SU-DHL-6 (cell line): ENCODE data around the gene NKAPL.

Source experiments
- H2AFZ ChIP-seq: fragments of 200-600 bp; sonication (generic); 2 replicates; pipeline ENCODE4 v1.6.1; 2014; ENCODE audit warnings: low read depth, mild to moderate bottlenecking, moderate library complexity, mixed read lengths, antibody characterized with exemption, low read length; ENCODE audit not compliant: severe bottlenecking
- H3F3A ChIP-seq: fragments of 200-600 bp; shearing (Covaris generic); 2 replicates; pipeline ENCODE4 v1.6.0; 2016; ENCODE audit warnings: antibody characterized with exemption, mild to moderate bottlenecking; ENCODE audit not compliant: insufficient read depth
- H3K27ac ChIP-seq: fragments of 200-600 bp; sonication (generic); 2 replicates; pipeline ENCODE4 v1.5.1; 2016; ENCODE audit warnings: low read depth, mild to moderate bottlenecking, low read length, moderate library complexity, mixed read lengths
- H3K27me3 ChIP-seq: fragments of 200-600 bp; sonication (generic), shearing (Covaris generic); 2 replicates; pipeline ENCODE4 v1.6.0; 2014; ENCODE audit warnings: mild to moderate bottlenecking, low read length
- H3K36me3 ChIP-seq: fragments of 200-600 bp; sonication (generic); 2 replicates; pipeline ENCODE4 v1.6.1; 2014; ENCODE audit warnings: mild to moderate bottlenecking, low read length, mixed read lengths
- H3K4me2 ChIP-seq: fragments of 300-600, 200-600 bp; shearing (Covaris generic), sonication (generic); 2 replicates; pipeline ENCODE4 v1.6.0; 2014; ENCODE audit warnings: low read length, low read depth, mild to moderate bottlenecking; ENCODE audit not compliant: poor library complexity, severe bottlenecking
- H3K4me3 ChIP-seq: fragments of 200-600 bp; sonication (generic); 2 replicates; pipeline ENCODE4 v1.5.1; 2014; ENCODE audit warnings: antibody characterized with exemption, low read length, mild to moderate bottlenecking, mixed read lengths; ENCODE audit not compliant: insufficient read depth, poor library complexity, severe bottlenecking
- H3K79me2 ChIP-seq: fragments of 200-600 bp; sonication (generic); 2 replicates; pipeline ENCODE4 v1.6.1; 2014; ENCODE audit warnings: mild to moderate bottlenecking, low read length, moderate library complexity; ENCODE audit not compliant: insufficient read depth
- H3K9ac ChIP-seq: fragments of 200-600 bp; sonication (generic); 2 replicates; pipeline ENCODE4 v1.7.0; 2014; ENCODE audit warnings: mild to moderate bottlenecking, low read length
- H3K9me2 ChIP-seq: fragments of 200-600 bp; sonication (generic); replicated peaks from 2 replicates; pipeline ENCODE4 v1.6.1; 2014; ENCODE audit warnings: low read length; ENCODE audit not compliant: insufficient read depth
- H3K9me3 ChIP-seq: fragments of 200-600 bp; sonication (generic); 2 replicates; pipeline ENCODE4 v1.6.1; 2014; ENCODE audit warnings: low read length, mixed read lengths; ENCODE audit not compliant: insufficient read depth
- H4K20me1 ChIP-seq: fragments of 200-600 bp; sonication (generic); 2 replicates; pipeline ENCODE4 v1.6.1; 2014; ENCODE audit warnings: low read depth, mild to moderate bottlenecking, antibody characterized with exemption, low read length, moderate library complexity, mixed read lengths
- CTCF ChIP-seq: fragments of 200-600 bp; sonication (generic); IDR thresholded peaks from one replicate; pipeline ENCODE4 v1.5.1; 2017; ENCODE audit warnings: antibody characterized with exemption, mild to moderate bottlenecking, low read length, moderate library complexity; ENCODE audit not compliant: insufficient read depth, poor library complexity, severe bottlenecking
- EZH2phosphoT487 ChIP-seq: fragments of 200-600 bp; sonication (generic), shearing (Covaris generic); conservative IDR thresholded peaks from 2 replicates; pipeline ENCODE4 v1.6.1; 2018; ENCODE audit warnings: mild to moderate bottlenecking, antibody characterized with exemption, low read length, moderate library complexity, mixed read lengths

Gene NKAPL

GRCh38 chr6:28212510-28213212 lies 46.4 kb upstream of the NKAPL start:
- Histone ChIP-seq H3K9me3 (no peaks in the 10 kb centered on the region), H3K27me3 (peaks cover 4% of the 10 kb centered on the region; the same call in 1 of the 2 replicates), H3K36me3 (no peaks in the 10 kb centered on the region), H3K9me2 (no peaks in the 10 kb centered on the region), H3K4me2 (no peak overlapping the region), H4K20me1 (no peaks in the 10 kb centered on the region), H3K4me3 (no peak overlapping the region), H2AFZ (no peak overlapping the region), H3F3A (no peaks in the 10 kb centered on the region), H3K27ac (no peak overlapping the region), H3K79me2 (no peaks in the 10 kb centered on the region), H3K9ac (no peak overlapping the region)
- TF ChIP-seq EZH2phosphoT487: no peak
- TF ChIP-seq CTCF: no peak

- H3F3A ChIP-seq: no peaks in the 10 kb centered on the region
- H3K79me2 ChIP-seq: no peaks in the 10 kb centered on the region
- H3K27me3 ChIP-seq: peaks cover 4% of the 10 kb centered on the region; the same call in 1 of the 2 replicates
- H3K36me3 ChIP-seq: no peaks in the 10 kb centered on the region
- no peak overlapping the region for H3K27ac ChIP-seq
- no peak overlapping the region for H3K4me2 ChIP-seq
- H3K9ac ChIP-seq: no peak overlapping the region
- H2AFZ ChIP-seq: no peak overlapping the region
- H3K9me2 ChIP-seq: no peaks in the 10 kb centered on the region
- H3K4me3 ChIP-seq: no peak overlapping the region
- no peaks in the 10 kb centered on the region for H4K20me1 ChIP-seq
- H3K9me3 ChIP-seq: no peaks in the 10 kb centered on the region
- TF ChIP-seq CTCF (no peak), EZH2phosphoT487 (no peak)
Measured at GRCh38 chr6:28213213-28213523, 45.9 kb upstream of the NKAPL start.

DNA sequence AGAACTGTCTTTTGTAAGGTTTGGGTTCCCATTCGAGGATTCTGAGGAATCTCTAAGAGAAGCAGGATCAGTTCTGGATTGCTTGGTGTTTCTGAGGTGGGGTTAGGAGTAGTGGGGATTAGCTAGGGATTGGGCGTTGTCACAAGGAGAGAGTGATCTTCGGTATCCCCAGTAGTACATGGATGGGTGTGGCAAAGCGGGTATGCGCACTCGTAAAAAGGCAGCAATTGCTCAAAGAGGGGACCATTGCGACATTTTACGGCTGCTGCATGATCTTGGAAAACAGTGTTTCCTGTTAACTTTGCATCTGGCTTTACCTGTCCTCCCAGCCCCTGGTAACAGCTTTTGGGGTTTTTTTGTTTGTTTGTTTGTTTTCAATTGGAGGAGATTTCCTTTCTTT lies 43.7 kb upstream of the NKAPL start:
- Histone ChIP-seq H3K9me2 (no peaks in the 10 kb centered on the region), H3K36me3 (no peaks in the 10 kb centered on the region), H3K4me2 (no peak overlapping the region), H3K9ac (no peak overlapping the region), H3K27ac (no peak overlapping the region), H3K27me3 (peaks cover 4% of the 10 kb centered on the region; the same call in 1 of the 2 replicates), H2AFZ (no peak overlapping the region), H3K4me3 (no peak overlapping the region), H3K79me2 (no peaks in the 10 kb centered on the region), H3K9me3 (no peaks in the 10 kb centered on the region), H3F3A (no peaks in the 10 kb centered on the region), H4K20me1 (no peaks in the 10 kb centered on the region)
- TF ChIP-seq EZH2phosphoT487: no peak
- no peak for TF ChIP-seq CTCF
